ENCODE results near the gene TBL1X. TPM values are rescaled to one million over a fixed set of nuclear protein-coding genes. Genes with fewer than 3 reads are reported as not detected.

TBL1X gene
- total RNA-seq, 1 experiment from 2014 or later: 17.6 TPM

- no peaks in the 10 kb centered on the region for H4K20me1 ChIP-seq (ENCODE audit: insufficient read depth)
- no peaks in the 10 kb centered on the region for H3F3A ChIP-seq (ENCODE audit: insufficient read depth, low read depth)
- ChIA-PET CTCF (no interaction called here), POLR2A (ENCODE audit: unreplicated experiment) (no interaction called here)
- H3K79me2 ChIP-seq (ENCODE audit: low read depth): no peaks in the 10 kb centered on the region
- no peaks in the 10 kb centered on the region for H3K36me3 ChIP-seq (ENCODE audit: low read depth)
- no peak for DNase-seq
- H3K4me1 ChIP-seq (replicated peaks; ENCODE audit: insufficient read depth): no peaks in the 10 kb centered on the region
- H3K4me3 ChIP-seq: no peak overlapping the region
- no peak overlapping the region for H3K27ac ChIP-seq
- H3K27me3 ChIP-seq (ENCODE audit: insufficient read depth, low read depth): no peaks in the 10 kb centered on the region
- BruUV-seq (replicated peaks): no TSS peak
- no peaks in the 10 kb centered on the region for H3K9me2 ChIP-seq (ENCODE audit: insufficient read depth)
- intact Hi-C loops (cut with micrococcal nuclease; ENCODE audit: unreplicated experiment): no loop called here
- TF ChIP-seq EZH2 (IDR thresholded peaks at IDR 0.05; ENCODE audit: low read depth) (no peak), CTCF (conservative IDR thresholded peaks at IDR 0.05) (no peak)
- no peaks in the 10 kb centered on the region for H3K9me3 ChIP-seq (ENCODE audit: insufficient read depth, low read depth)
- no peak overlapping the region for H2AFZ ChIP-seq
- no peak overlapping the region for H3K4me2 ChIP-seq
These were observed 157.3 kb downstream of the TBL1X start for GRCh38 chrX:9622128-9622527.

- Histone ChIP-seq H3K9me3 (ENCODE audit: insufficient read depth, low read depth) (no peaks in the 10 kb centered on the region), H3K36me3 (ENCODE audit: low read depth) (no peaks in the 10 kb centered on the region), H3K4me1 (replicated peaks; ENCODE audit: insufficient read depth) (no peaks in the 10 kb centered on the region), H3K9me2 (ENCODE audit: insufficient read depth) (no peaks in the 10 kb centered on the region), H3F3A (ENCODE audit: insufficient read depth, low read depth) (no peaks in the 10 kb centered on the region), H3K79me2 (ENCODE audit: low read depth) (no peaks in the 10 kb centered on the region), H4K20me1 (ENCODE audit: insufficient read depth) (no peaks in the 10 kb centered on the region; the same call in 1 of the 2 replicates), H3K27ac (no peak overlapping the region), H3K4me2 (no peak overlapping the region), H3K27me3 (ENCODE audit: insufficient read depth, low read depth) (no peaks in the 10 kb centered on the region), H2AFZ (no peak overlapping the region), H3K4me3 (no peak overlapping the region)
- no peak for DNase-seq
- no TSS peak for BruUV-seq (replicated peaks)
- no peak for TF ChIP-seq EZH2 (IDR thresholded peaks at IDR 0.05; ENCODE audit: low read depth)
- TF ChIP-seq CTCF (conservative IDR thresholded peaks at IDR 0.05): no peak
- POLR2A ChIA-PET (ENCODE audit: unreplicated experiment): no interaction called here
- CTCF ChIA-PET: no interaction called here
- intact Hi-C loops (cut with micrococcal nuclease; ENCODE audit: unreplicated experiment): no loop called here
These were observed 161.5 kb downstream of the TBL1X start for GRCh38 chrX:9626379-9626778.

- DNase-seq: no peak
- no peak overlapping the region for H3K4me2 ChIP-seq
- BruUV-seq (replicated peaks): no TSS peak
- H3K27ac ChIP-seq: no peak overlapping the region
- TF ChIP-seq EZH2 (IDR thresholded peaks at IDR 0.05; ENCODE audit: low read depth): no peak
- TF ChIP-seq CTCF (conservative IDR thresholded peaks at IDR 0.05): no peak
- no peak overlapping the region for H3K4me3 ChIP-seq
- no peaks in the 10 kb centered on the region for H3K27me3 ChIP-seq (ENCODE audit: insufficient read depth, low read depth)
- H4K20me1 ChIP-seq (ENCODE audit: insufficient read depth): no peaks in the 10 kb centered on the region; the same call in 1 of the 2 replicates
- no peaks in the 10 kb centered on the region for H3K79me2 ChIP-seq (ENCODE audit: low read depth)
- ChIA-PET CTCF (no interaction called here), POLR2A (ENCODE audit: unreplicated experiment) (no interaction called here)
- H3K36me3 ChIP-seq (ENCODE audit: low read depth): no peaks in the 10 kb centered on the region
- no peaks in the 10 kb centered on the region for H3K9me2 ChIP-seq (ENCODE audit: insufficient read depth)
- no peaks in the 10 kb centered on the region for H3K9me3 ChIP-seq (ENCODE audit: insufficient read depth, low read depth)
- intact Hi-C loops (cut with micrococcal nuclease; ENCODE audit: unreplicated experiment): no loop called here
- H3F3A ChIP-seq (ENCODE audit: insufficient read depth, low read depth): no peaks in the 10 kb centered on the region
- no peak overlapping the region for H2AFZ ChIP-seq
- H3K4me1 ChIP-seq (replicated peaks; ENCODE audit: insufficient read depth): no peaks in the 10 kb centered on the region
These were observed 163.1 kb downstream of the TBL1X start for GRCh38 chrX:9627922-9628321.

All from PC-9 (cell line).